Measurements from ENCODE around the gene ABCA13.

DNA sequence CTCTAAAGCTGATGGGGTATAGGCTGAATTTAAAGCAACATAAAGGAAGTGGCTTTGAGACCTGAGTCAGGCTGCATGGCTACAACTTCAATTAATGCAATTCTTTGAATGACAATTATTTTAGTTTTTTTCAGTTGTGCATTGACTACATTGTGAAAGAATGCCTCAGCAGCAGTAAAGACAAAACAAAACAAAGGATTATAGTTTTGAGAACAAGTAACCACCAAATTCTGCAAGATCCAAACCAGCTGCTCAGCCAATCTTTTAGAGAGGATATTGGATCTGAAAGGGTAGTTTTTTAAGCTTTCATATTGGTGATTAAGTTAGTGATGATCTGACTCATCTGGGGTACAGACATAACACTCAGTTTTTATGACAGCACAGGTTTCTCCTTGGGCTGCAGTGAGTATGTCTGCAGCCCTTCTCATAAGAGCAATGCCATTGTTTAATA is 40.6 kb upstream of the ABCA13 start:
- TF ChIP-seq, protein P1, sequence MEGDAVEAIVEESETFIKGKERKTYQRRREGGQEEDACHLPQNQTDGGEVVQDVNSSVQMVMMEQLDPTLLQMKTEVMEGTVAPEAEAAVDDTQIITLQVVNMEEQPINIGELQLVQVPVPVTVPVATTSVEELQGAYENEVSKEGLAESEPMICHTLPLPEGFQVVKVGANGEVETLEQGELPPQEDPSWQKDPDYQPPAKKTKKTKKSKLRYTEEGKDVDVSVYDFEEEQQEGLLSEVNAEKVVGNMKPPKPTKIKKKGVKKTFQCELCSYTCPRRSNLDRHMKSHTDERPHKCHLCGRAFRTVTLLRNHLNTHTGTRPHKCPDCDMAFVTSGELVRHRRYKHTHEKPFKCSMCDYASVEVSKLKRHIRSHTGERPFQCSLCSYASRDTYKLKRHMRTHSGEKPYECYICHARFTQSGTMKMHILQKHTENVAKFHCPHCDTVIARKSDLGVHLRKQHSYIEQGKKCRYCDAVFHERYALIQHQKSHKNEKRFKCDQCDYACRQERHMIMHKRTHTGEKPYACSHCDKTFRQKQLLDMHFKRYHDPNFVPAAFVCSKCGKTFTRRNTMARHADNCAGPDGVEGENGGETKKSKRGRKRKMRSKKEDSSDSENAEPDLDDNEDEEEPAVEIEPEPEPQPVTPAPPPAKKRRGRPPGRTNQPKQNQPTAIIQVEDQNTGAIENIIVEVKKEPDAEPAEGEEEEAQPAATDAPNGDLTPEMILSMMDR (IDR thresholded peaks at IDR 0.05; ENCODE audit: insufficient read depth, low read length) = no peak
- TF ChIP-seq POLR2AphosphoS5 (IDR thresholded peaks at IDR 0.05; ENCODE audit: low read depth) (no peak), SPI1 (IDR thresholded peaks at IDR 0.05; ENCODE audit: borderline replicate concordance, low read depth) (no peak), REST (IDR thresholded peaks at IDR 0.05; ENCODE audit: insufficient replicate concordance, low read depth) (no peak)
